Ovary (tissue), 1 donor: Measurements from ENCODE around the gene NPAS3.

Experiments used
- EP300 ChIP-seq: sonication (generic); formaldehyde crosslinking; IDR thresholded peaks from one replicate; pipeline ENCODE4 v1.6.1; 2017; ENCODE audit warnings: antibody characterized with exemption
- POLR2A ChIP-seq: fragments of 450-650 bp; IDR thresholded peaks from one replicate; pipeline ENCODE4 v1.6.1; 2017; ENCODE audit warnings: antibody characterized with exemption, mild to moderate bottlenecking, moderate library complexity

- TF ChIP-seq POLR2A (no peak), EP300 (no peak)
These were observed 187.8 kb downstream of the NPAS3 start for GRCh38 chr14:33126433-33126832.
